GM15510 (cell line): Measurements from ENCODE around the gene CELA1.
A peak's percentile ranks its signal among the peaks of the same experiment; 100 is the strongest.

ENCODE experiments used
- POLR2A ChIP-seq: IDR thresholded peaks from 3 replicates; pipeline ENCODE4 v1.6.1; 2011; ENCODE audit warnings: borderline replicate concordance; ENCODE audit not compliant: insufficient read length; ENCODE audit errors: extremely low read depth

Gene CELA1

GRCh38 chr12:51334764-51335163 lies 11.7 kb downstream of the CELA1 start:
- no peak for TF ChIP-seq POLR2A

- no peak for TF ChIP-seq POLR2A
These were observed 12.9 kb downstream of the CELA1 start for GRCh38 chr12:51333536-51333935.

GRCh38 chr12:51330186-51330585 lies 16.3 kb downstream of the CELA1 start:
- TF ChIP-seq POLR2A = no peak

GRCh38 chr12:51329742-51330141 lies 16.7 kb downstream of the CELA1 start:
- no peak for TF ChIP-seq POLR2A

GRCh38 chr12:51328587-51328986 lies 17.9 kb downstream of the CELA1 start:
- no peak for TF ChIP-seq POLR2A

GRCh38 chr12:51326698-51327439 lies 19.6 kb downstream of the CELA1 start:
- TF ChIP-seq POLR2A = no peak

- no peak for TF ChIP-seq POLR2A
These were observed 21.5 kb downstream of the CELA1 start for GRCh38 chr12:51324953-51325352.

GRCh38 chr12:51323966-51324895 lies 22.2 kb downstream of the CELA1 start, which contains the start of gene BIN2:
BIN2 (minus strand) TSS chr12:51324174; CDS start chr12:51324102, 72 bp downstream.
- peak; percentile 84 for TF ChIP-seq POLR2A

- TF ChIP-seq POLR2A = peak; percentile 20
These were observed 23.0 kb downstream of the CELA1 start for GRCh38 chr12:51323317-51323960.

- TF ChIP-seq POLR2A = no peak
These were observed 24.0 kb downstream of the CELA1 start for GRCh38 chr12:51322452-51322851.

- TF ChIP-seq POLR2A = no peak
These were observed 24.6 kb downstream of the CELA1 start for GRCh38 chr12:51321882-51322281.

GRCh38 chr12:51320695-51321320 lies 25.7 kb downstream of the CELA1 start:
- no peak for TF ChIP-seq POLR2A

GRCh38 chr12:51320311-51320694 lies 26.2 kb downstream of the CELA1 start:
- TF ChIP-seq POLR2A = no peak

- TF ChIP-seq POLR2A = no peak
These were observed 27.5 kb downstream of the CELA1 start for GRCh38 chr12:51318846-51319599.
